Superior temporal gyrus (tissue), 1 donor: ENCODE measurements around the gene WDR5.

Experiments used
- DNase-seq: peaks from one replicate; pipeline ENCODE4 v3.0.0-alpha.2; 2016; ENCODE audit errors: extremely low spot score

The WDR5 gene

GRCh38 chr9:134187891-134188385 lies 52.1 kb downstream of the WDR5 start:
- DNase-seq: no peak

- DNase-seq: no peak
Measured at GRCh38 chr9:134188386-134189144, 52.7 kb downstream of the WDR5 start.

GRCh38 chr9:134189145-134189469 lies 53.2 kb downstream of the WDR5 start:
- peak; percentile 28 for DNase-seq

GRCh38 chr9:134189470-134190231 lies 53.8 kb downstream of the WDR5 start:
- no peak for DNase-seq

GRCh38 chr9:134190232-134191121 lies 54.6 kb downstream of the WDR5 start:
- no peak for DNase-seq

- no peak for DNase-seq
Measured at GRCh38 chr9:134191455-134192209, 55.8 kb downstream of the WDR5 start.

- no peak for DNase-seq
Measured at GRCh38 chr9:134192311-134192950, 56.5 kb downstream of the WDR5 start.

- DNase-seq: no peak
Measured at GRCh38 chr9:134192951-134193731, 57.3 kb downstream of the WDR5 start.

GRCh38 chr9:134193912-134194535 lies 58.1 kb downstream of the WDR5 start:
- DNase-seq: no peak

GRCh38 chr9:134195558-134195957 lies 59.7 kb downstream of the WDR5 start:
- no peak for DNase-seq

- DNase-seq: no peak
Measured at GRCh38 chr9:134196911-134197310, 61.0 kb downstream of the WDR5 start.

GRCh38 chr9:134198791-134199190 lies 62.9 kb downstream of the WDR5 start:
- no peak for DNase-seq

- no peak for DNase-seq
Measured at GRCh38 chr9:134200730-134201129, 64.8 kb downstream of the WDR5 start.

- no peak for DNase-seq
Measured at GRCh38 chr9:134203224-134203623, 67.3 kb downstream of the WDR5 start.

GRCh38 chr9:134204041-134204440 lies 68.2 kb downstream of the WDR5 start:
- DNase-seq: no peak

- no peak for DNase-seq
Measured at GRCh38 chr9:134204991-134205578, 69.2 kb downstream of the WDR5 start.

GRCh38 chr9:134205672-134206310 lies 69.9 kb downstream of the WDR5 start:
- peak; percentile 88 for DNase-seq
